ENCODE measurements around the gene HCN2. TPM values are rescaled to one million over a fixed set of nuclear protein-coding genes. Genes with fewer than 3 reads are reported as not detected.
"Not testable (repeated sequence)": the region's sequence is repeated elsewhere in the genome, so short reads cannot be mapped to it uniquely, and the experiment has no call there.

Gene HCN2
- total and polyA plus RNA-seq, 9 of the 15 experiments (the other 6 are each of a cell fraction or from before 2014, with no cell fraction given): 0.29 to 4.2 (median 0.82) TPM; not detected in 2

DNA sequence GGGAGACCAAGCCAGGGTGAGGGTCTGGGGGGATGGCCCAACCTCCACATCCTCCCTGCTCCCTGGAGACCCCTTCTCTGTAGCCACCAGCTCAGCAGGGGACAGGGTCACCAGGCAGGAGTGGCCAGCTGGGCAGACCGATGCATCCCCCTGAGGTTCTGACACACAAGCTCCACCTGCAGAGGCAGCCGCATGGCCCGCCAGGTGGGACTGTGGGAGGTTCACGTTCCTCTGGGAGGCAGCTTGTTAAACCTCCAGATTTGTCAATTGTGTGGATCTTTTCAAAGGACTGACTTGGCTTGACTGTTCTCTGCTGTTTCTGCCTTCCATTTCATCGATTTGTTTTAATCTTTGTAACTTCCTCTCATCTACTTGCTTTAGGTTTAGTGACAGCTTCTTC lies 35.6 kb downstream of the HCN2 start:
- CTCF ChIA-PET (ENCODE audit: low intra/inter-chr PET ratio): no interaction called here
- H3K9ac ChIP-seq (ENCODE audit: insufficient read depth in 1 of 2, low read depth in 2 of 2, low read length in 2 of 2): 0 out of 4 replicates have a peak overlapping the region, but pooled peaks of 1 of the 2 experiments have one; percentile 20
- intact Hi-C loops (cut with micrococcal nuclease): no loop called here
- FAIRE-seq (no peak), DNase-seq (ENCODE audit: extremely low read depth in 1 of 4, low spot score in 3 of 4) (no peak), ATAC-seq (no peak)
- no peaks in the 10 kb centered on the region for H4K20me1 ChIP-seq (replicated peaks; ENCODE audit: control insufficient read depth, insufficient read depth, low read length)
- WGBS (ENCODE audit: insufficient coverage, low coverage, missing lambda C conversion rate): 96% methylated on average over 5 of the region's 5 CpGs
- POLR2A ChIA-PET: interaction anchor here (1.1 kb wide), 1 partner anchor 8 kb away, joined by 4 read pairs; no protein-coding TSS in a partner anchor
- peaks cover 18% of the 10 kb centered on the region; the same call in 2 of the 3 replicates for H3K79me2 ChIP-seq (ENCODE audit: control insufficient read depth, insufficient read depth, low read length)
- no peaks in the 10 kb centered on the region for H3K9me1 ChIP-seq (ENCODE audit: control insufficient read depth, insufficient read depth, low read length)
- no peak overlapping the region for H3K4me3 ChIP-seq
- TF ChIP-seq BACH1 (tag; IDR thresholded peaks at IDR 0.05) (no peak), EZH2 (IDR thresholded peaks at IDR 0.05; ENCODE audit: borderline replicate concordance, low read depth, low read length) (no peak), RBFOX2 (IDR thresholded peaks at IDR 0.05; ENCODE audit: low read depth, low read length) (peak; percentile 10; the same call in 1 of the 2 replicates), LARP7 (IDR thresholded peaks at IDR 0.05) (no peak)
- TF ChIP-seq, protein P1, sequence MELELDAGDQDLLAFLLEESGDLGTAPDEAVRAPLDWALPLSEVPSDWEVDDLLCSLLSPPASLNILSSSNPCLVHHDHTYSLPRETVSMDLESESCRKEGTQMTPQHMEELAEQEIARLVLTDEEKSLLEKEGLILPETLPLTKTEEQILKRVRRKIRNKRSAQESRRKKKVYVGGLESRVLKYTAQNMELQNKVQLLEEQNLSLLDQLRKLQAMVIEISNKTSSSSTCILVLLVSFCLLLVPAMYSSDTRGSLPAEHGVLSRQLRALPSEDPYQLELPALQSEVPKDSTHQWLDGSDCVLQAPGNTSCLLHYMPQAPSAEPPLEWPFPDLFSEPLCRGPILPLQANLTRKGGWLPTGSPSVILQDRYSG (tag; conservative IDR thresholded peaks at IDR 0.05; ENCODE audit: low read depth): no peak
- peaks cover 0 to 26% of the 10 kb centered on the region in 2 experiments; a peak in 1 of 5 replicates for H3K4me1 ChIP-seq (replicated peaks in 1 of 2; ENCODE audit: control insufficient read depth in 2 of 2, insufficient read depth in 2 of 2, low read length in 2 of 2)
- H3K36me3 ChIP-seq (ENCODE audit: control insufficient read depth, insufficient read depth, low read length): peaks cover 78% of the 10 kb centered on the region; the same call in 2 of the 3 replicates
- no peak overlapping the region for H3K4me2 ChIP-seq (ENCODE audit: insufficient read depth, low read length)
- no peak overlapping the region for H3K27ac ChIP-seq (ENCODE audit: extremely low read depth, low read depth, low read length)
- in situ Hi-C loops (cut with MboI): no loop called here
- no TSS peak for BruUV-seq (replicated peaks)
- no peak overlapping the region for H2AFZ ChIP-seq (ENCODE audit: low read depth, low read length)
- no peaks in the 10 kb centered on the region; the same call in 1 of the 2 replicates for H3K9me3 ChIP-seq (replicated peaks; ENCODE audit: control insufficient read depth, insufficient read depth, low read depth, low read length)
- H3K27me3 ChIP-seq (ENCODE audit: control insufficient read depth in 2 of 2, insufficient read depth in 2 of 2, low read length in 2 of 2): no peaks in the 10 kb centered on the region

DNA sequence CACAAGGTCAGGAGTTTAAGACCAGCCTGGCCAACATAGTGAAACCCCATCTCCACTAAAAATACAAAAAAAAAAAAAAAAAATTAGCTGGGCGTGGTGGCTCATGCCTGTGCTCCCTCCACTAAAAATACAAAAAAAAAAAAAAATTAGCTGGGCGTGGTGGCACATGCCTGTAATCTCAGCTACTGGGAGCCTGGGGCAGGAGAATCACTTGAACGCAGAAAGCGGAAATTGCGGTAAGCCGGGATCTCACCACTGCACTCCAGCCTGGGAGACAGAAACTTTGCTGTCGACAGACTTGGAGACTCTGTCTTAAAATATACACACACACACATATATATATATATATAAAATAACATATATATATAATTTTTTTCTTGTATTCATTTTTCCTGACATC lies 36.9 kb downstream of the HCN2 start:
- ATAC-seq; CTCF ChIA-PET (ENCODE audit: low intra/inter-chr PET ratio); H4K20me1 ChIP-seq (replicated peaks; ENCODE audit: control insufficient read depth, insufficient read depth, low read length); DNase-seq (ENCODE audit: extremely low read depth in 1 of 4, low spot score in 3 of 4); H3K9ac ChIP-seq (ENCODE audit: insufficient read depth in 1 of 2, low read depth in 2 of 2, low read length in 2 of 2); H2AFZ ChIP-seq (ENCODE audit: low read depth, low read length); H3K4me3 ChIP-seq; H3K4me2 ChIP-seq (ENCODE audit: insufficient read depth, low read length); FAIRE-seq; BruUV-seq (replicated peaks); intact Hi-C loops (cut with micrococcal nuclease); H3K27ac ChIP-seq (ENCODE audit: extremely low read depth, low read depth, low read length); H3K27me3 ChIP-seq (ENCODE audit: control insufficient read depth in 2 of 2, insufficient read depth in 2 of 2, low read length in 2 of 2); in situ Hi-C loops (cut with MboI); H3K9me1 ChIP-seq (ENCODE audit: control insufficient read depth, insufficient read depth, low read length); H3K9me3 ChIP-seq (replicated peaks; ENCODE audit: control insufficient read depth, insufficient read depth, low read depth, low read length): not testable (repeated sequence)
- H3K4me1 ChIP-seq (replicated peaks in 1 of 2; ENCODE audit: control insufficient read depth in 2 of 2, insufficient read depth in 2 of 2, low read length in 2 of 2): peaks cover 0 to 30% of the 10 kb centered on the region in 2 experiments; a peak in 2 of 5 replicates
- H3K79me2 ChIP-seq (ENCODE audit: control insufficient read depth, insufficient read depth, low read length): peaks cover 30% of the 10 kb centered on the region
- POLR2A ChIA-PET: interaction anchor here (0.6 kb wide), 1 partner anchor 10 kb away, joined by 3 read pairs; no protein-coding TSS in a partner anchor
- peaks cover 84% of the 10 kb centered on the region; the same call in 2 of the 3 replicates for H3K36me3 ChIP-seq (ENCODE audit: control insufficient read depth, insufficient read depth, low read length)
- WGBS (ENCODE audit: insufficient coverage, low coverage, missing lambda C conversion rate): 98% methylated on average over 6 of the region's 7 CpGs
